Activated gamma-delta T cell treated with anti-CD3 and anti-CD28 coated beads, Interleukin-2, amount 50 U/mL, for 16 hours (primary cell): ENCODE results near the gene CTCF.

ENCODE experiments used
- DNase-seq: peaks from one replicate; pipeline ENCODE4 v3.0.0-alpha.2; 2020; ENCODE audit warnings: low read depth

CTCF gene

GRCh38 chr16:67665598-67665997, 103.3 kb downstream of the CTCF start:
- DNase-seq = no peak

GRCh38 chr16:67666032-67666551, 103.8 kb downstream of the CTCF start:
- no peak for DNase-seq

- peak; percentile 73 for DNase-seq
Observed at GRCh38 chr16:67666559-67667452, 104.5 kb downstream of the CTCF start, which contains the start of the genes C16orf86 and ENKD1. Gene C16orf86 (plus strand): TSS chr16:67666814. CDS start chr16:67666971, 157 bp downstream. Gene ENKD1 (minus strand): TSS chr16:67666750. CDS start chr16:67666442, 308 bp downstream.

- no peak for DNase-seq
Observed at GRCh38 chr16:67667453-67667816, 105.1 kb downstream of the CTCF start.

GRCh38 chr16:67667817-67668494, 105.6 kb downstream of the CTCF start:
- DNase-seq = peak; percentile 63

GRCh38 chr16:67668495-67669157, 106.3 kb downstream of the CTCF start:
- DNase-seq = no peak

- no peak for DNase-seq
Observed at GRCh38 chr16:67669499-67670101, 107.3 kb downstream of the CTCF start.

- no peak for DNase-seq
Observed at GRCh38 chr16:67672306-67672705, 110.0 kb downstream of the CTCF start.

- no peak for DNase-seq
Observed at GRCh38 chr16:67672739-67673662, 110.7 kb downstream of the CTCF start.

- no peak for DNase-seq
Observed at GRCh38 chr16:67673712-67674580, 111.6 kb downstream of the CTCF start.

- DNase-seq = no peak
Observed at GRCh38 chr16:67674851-67675578, 112.7 kb downstream of the CTCF start.

GRCh38 chr16:67675579-67675935, 113.2 kb downstream of the CTCF start:
- no peak for DNase-seq

- no peak for DNase-seq
Observed at GRCh38 chr16:67675999-67676398, 113.7 kb downstream of the CTCF start.

GRCh38 chr16:67676516-67676915, 114.2 kb downstream of the CTCF start:
- no peak for DNase-seq

- no peak for DNase-seq
Observed at GRCh38 chr16:67676939-67677338, 114.6 kb downstream of the CTCF start.

- no peak for DNase-seq
Observed at GRCh38 chr16:67677712-67678111, 115.4 kb downstream of the CTCF start.

GRCh38 chr16:67678354-67679023, 116.2 kb downstream of the CTCF start:
- DNase-seq = no peak
